GM19467 (cell line): ENCODE results near the gene PPP1R3A.

Experiments
- ATAC-seq: cut with Tn5 transposase; IDR thresholded peaks from one replicate; pipeline ENCODE4 v1.9.1; 2021; ENCODE audit warnings: mild to moderate bottlenecking, moderate library complexity; ENCODE audit not compliant: unreplicated experiment

Gene PPP1R3A

DNA sequence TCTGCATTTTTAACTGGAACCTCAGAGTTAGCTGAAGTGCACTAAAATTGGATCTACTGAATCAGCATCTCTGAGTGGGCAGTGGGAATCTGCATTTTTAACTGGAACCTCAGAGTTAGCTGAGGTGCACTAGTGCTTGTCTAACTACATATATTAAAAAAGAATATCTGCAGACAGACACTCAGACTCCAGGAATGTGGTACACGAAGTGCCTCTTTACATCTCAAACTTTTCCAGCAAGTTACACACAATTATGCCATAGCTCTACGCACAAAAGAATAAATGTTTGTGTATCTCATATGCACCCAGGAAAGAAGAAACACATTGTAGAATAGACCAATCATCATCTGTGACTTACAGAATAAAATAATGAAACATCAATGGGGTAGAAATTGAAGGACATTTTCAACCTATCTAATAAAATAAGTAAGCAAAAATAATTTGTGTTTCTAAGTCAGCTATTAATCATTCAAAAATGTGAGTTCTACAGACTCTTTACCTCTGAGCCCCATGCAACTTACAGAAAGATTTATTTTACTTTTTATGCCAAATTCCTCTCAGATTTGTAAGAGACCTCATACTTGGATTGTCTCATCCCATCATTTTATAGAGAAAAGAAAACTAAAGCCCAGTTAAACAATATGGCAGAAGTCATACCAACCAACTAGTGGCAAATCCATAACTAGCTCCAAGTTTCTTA lies 28.3 kb downstream of the PPP1R3A start:
- ATAC-seq = no peak

DNA sequence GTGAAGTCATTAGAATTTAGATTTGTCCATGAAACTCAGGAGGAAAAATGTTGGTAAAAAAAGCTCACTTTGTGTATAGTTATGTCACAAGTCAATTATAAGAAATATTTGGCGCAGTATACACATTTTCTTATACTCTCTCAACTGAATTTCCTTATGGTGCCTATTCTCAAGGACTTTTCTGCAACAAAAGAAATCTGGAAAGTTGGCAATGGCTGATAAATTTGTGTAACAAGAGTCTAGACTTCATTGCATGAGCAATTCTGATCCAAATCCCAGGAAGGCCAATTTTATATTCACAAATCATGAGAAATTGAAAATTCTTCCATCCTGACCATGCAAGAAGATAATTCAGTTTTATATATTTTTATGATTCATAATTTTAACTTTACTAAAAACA lies 35.7 kb downstream of the PPP1R3A start:
- ATAC-seq = no peak

DNA sequence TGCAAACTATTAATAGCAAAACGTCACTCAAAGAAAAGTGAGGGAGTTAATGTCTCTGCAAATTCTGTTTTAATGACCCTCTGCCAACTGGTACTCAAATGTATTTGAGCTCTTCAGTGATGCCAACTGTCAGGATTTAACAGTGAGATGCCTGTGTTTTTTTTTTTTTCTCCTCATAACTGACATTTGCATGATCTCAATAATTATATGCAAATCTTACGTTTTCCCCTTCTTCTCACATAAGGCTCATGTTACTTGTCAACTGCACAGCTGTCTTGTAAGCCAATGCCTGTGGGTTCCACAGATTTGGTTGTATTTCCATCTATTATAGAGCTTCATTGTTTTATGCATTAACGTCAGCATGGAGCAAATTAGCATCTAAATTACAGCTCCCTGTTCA lies 38.2 kb downstream of the PPP1R3A start:
- ATAC-seq = no peak

DNA sequence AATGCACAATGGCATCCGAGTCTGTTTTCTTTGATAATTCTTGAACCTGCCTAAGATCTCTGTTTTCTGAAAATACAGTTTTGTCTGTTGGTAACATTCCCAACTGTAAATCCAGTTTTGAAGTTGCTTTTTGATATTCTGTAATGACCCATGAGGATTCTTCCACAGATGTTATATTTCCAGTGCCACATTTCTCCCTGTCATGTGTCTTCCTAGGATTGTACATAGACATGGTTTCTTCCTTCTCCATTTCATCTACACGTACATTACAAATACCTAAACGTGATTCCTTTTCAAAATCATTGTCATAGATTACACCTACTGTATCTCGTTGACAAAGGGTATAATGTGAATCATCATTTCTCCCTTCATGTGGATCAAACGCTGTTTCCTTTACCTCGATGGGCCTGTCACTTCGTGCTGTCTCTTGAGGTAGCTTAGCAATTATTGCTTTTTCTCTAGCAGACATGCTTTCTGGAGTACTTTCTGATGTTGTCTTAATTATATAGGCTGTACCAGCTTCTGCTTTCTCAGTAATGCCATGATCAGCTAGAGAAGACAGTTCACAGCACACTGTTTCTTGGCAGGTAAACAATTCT lies 40.3 kb downstream of the PPP1R3A start:
- ATAC-seq = no peak

DNA sequence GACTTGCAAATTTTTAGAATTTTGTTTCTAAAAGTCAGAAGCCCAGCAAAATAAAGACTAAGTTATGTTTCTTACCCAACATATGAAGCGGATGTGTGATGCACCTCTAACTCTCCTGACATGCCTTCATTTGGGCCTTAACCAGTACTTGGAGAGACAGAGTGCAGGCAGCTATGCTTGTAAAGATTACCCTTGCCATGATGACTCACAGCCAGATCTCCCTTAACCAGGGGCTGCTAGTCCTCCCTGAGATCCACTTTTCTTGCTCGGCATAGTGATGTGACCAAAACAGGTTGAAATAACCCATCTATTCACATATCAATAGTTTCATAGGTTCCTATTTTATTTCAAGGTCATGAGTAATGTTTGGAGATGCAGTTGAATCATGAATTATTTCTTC lies 43.6 kb downstream of the PPP1R3A start:
- no peak for ATAC-seq

DNA sequence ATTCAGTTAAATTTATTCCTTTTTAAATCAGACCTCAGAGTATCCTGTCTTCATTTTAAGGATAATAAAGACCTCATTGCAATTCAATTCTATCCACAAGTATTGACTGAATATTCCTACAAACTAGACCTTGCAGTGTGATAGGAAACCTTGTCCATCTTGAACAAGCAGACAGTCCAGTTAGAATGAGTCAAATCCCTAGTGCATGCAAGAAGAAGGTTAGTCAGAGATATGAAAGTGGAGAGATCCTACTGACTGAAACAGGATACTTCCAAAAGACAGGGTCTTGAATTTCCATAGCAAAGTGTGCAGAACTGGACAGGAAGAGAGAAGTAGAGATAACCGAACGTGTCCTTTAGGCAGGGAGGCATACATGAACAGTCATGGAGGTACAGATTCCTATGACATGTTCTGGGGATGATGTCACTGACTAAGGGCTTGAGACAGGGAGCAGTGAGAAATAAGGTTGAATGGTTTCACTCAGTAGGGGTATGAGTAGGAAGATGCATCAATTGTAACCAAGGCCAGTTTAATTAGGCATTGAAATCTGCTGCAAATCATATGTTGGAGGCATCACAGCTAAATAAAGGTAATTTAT lies 45.2 kb downstream of the PPP1R3A start:
- no peak for ATAC-seq

DNA sequence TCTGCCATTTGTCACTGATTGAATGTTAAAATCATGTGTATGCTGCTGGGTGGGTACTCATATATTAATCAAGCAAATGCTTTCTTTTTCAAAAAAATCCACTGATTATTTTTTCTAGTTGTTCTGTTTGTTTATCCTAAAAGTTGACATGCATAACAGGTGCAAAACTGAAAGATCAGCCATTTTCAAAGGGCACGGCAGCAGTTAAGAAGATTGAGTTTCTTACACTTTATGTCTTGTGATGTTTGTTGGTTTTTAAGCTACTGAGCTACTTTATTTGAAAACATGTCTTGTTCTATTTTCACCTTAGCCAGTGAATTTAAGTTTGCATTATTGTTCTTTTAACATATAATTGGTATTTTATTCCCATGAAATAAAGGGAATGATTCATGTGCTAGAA lies 45.8 kb downstream of the PPP1R3A start:
- ATAC-seq = no peak

DNA sequence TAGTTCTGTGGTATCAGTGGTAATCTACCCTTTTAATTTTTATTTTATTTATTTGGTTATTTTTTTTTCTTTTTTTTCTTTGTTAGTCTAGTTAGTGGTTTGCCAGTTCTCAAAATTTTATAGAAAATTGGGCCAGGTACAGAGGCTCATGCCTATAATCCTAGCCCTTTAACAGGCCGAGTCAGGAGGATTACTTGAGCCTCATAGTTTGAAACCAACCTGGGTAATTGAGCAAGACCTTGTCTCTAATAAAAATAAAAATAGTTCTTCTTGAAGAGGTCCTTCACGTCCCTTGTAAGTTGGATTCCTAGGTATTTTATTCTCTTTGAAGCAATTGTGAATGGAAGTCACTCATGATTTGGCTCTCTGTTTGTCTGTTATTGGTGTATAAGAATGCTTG lies 51.5 kb downstream of the PPP1R3A start:
- ATAC-seq = no peak

DNA sequence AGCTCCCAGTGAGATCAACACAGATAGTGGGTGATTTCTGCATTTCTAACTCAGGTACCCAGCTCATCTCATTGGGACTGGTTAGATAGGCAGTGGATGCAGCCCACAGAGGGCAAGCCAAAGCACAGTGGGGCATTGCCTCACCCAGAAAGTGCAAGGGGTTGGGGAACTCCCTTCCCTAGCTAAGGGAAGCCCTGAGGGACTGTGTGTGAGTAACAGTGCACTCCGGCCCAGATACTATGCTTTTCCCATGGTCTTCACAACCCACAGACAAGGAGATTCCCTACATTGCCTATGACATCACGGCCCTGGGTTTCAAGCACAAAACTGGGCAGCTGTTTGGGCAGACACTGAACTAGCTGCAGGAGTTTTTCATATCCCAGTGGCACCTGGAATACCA lies 62.8 kb downstream of the PPP1R3A start:
- no peak for ATAC-seq

DNA sequence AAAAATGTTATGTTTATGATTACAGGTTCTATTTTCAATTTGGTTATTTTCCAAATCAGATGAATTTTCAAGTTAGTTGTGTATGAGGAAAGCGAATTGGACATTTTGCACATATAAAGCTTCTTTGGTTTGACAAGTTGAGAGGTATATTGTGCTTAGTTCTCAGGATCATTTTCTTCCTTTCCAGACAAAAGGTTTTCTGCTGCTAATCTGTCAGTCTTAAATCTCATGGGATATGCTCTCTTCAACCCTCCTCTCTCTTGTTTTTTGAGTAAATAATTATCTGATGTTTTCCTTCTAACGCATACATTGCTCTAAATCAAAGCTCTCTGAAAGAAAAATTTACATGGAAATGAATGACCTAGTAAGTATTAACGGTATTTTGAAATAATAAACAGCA lies 77.9 kb downstream of the PPP1R3A start:
- ATAC-seq = no peak

DNA sequence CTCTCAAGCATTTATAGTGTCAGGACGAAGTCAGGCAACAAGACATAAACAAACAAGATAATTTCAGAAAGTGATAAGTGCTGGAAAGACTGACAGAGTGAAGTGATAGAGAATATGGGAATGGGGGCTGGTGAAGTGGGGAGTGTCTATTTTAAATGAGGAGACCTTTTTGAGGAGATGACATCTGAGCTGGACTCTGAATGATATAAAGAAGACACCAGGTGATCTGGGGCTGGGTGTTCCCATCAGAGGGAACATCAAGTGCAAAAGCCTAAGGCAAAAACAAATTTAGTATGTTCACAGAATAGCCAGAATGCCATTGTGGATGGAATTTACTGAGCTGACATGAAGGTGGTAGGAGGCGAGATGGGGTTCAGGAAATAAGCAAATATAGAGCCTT lies 83.4 kb downstream of the PPP1R3A start:
- ATAC-seq = no peak

DNA sequence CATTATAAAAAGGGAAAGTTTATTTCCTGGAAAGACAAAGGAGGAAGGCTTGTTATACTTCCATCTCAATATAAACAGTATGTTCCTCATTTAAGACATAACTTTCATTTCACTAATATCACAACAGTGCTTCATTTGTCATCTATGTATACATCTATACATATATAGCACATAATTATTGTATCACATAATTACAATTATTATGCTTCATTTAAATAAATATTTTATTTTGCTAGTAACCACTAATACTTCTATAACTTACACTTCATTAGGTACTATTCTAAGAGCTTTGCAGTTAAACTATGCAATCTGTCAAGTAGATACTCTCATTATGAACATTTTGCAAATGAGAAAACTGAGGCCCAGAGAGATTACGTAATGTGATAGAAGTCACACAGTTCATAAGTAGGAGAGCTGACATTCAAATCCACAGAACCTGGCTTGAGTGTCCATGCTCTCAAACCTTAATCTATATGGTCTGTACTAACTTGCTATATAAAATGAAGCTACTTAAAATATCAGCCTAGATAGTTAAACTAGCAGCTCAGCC lies 86.5 kb downstream of the PPP1R3A start:
- ATAC-seq = no peak

DNA sequence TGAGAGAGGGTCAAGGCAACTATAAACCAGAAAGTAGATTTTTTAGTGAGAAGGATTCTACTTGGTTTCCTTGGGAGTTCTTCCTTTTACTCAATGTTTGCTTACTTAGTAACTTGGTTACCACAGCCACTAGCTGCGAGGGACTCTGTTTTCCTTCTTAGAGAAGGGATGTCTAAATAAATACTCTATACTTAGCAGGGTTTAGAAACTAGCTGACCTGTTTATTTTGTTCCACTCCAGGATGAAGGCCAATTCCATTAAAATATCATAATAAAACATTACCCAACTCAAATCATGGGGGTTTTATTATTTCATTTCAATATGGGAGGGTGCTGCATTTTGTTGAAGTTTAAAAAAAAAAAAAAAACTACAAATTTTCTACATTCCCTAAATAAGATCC lies 87.3 kb downstream of the PPP1R3A start:
- ATAC-seq = no peak

DNA sequence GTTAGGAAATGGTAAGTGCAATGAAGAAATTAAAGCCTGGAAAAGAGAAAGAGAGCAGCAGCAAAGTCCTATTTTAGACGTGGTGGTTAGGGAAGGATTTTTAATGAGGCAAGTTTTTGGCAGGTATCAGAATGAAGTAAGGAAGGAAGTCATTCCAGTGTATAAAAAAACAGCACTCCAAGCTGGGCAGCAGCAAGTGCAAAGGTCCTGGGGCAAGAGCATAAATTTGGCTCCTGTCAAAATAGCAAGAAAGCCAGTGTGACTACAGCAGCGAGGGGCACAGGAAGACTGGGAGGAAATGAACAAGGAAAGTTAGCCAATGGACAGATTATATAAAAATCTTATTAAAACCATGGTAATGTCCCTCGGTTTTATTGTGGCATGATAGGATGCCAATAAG lies 90.2 kb downstream of the PPP1R3A start:
- ATAC-seq = no peak
